IMR-90 (cell line): ENCODE results near the gene CCSER1. TPM values are rescaled to one million over a fixed set of nuclear protein-coding genes. Genes with fewer than 3 reads are reported as not detected.
"Not testable (repeated sequence)": the region's sequence is repeated elsewhere in the genome, so short reads cannot be mapped to it uniquely, and the experiment has no call there.

Experiments
- ATAC-seq: fragments of 200-7000 bp; cut with Tn5 transposase; 2 replicates; pipeline ENCODE4 v1.9.1; 2020; ENCODE audit warnings: low read depth, mild to moderate bottlenecking, moderate library complexity
- BruUV-seq: library from RNA; stranded (reverse); fragments of 400-500 nt; replicated peaks from 2 replicates; lab custom pipeline; 2021; lab: Mats Ljungman, UMichigan
- CTCF ChIA-PET: fragments of 300-600 bp; formaldehyde crosslinking; extraction: SDS; loops from one replicate; lab custom pipeline; 2021; ENCODE audit warnings: antibody characterized with exemption; lab: Yijun Ruan, JAX
- POLR2A ChIA-PET: fragments of 300-600 bp; sonication (Branson Sonifier 250); formaldehyde crosslinking; loops from one replicate; lab custom pipeline; 2022; ENCODE audit warnings: antibody characterized with exemption; ENCODE audit not compliant: unreplicated experiment; lab: Charles Lee
- DNase-seq: peaks from one replicate; pipeline ENCODE4 v3.0.0; 2013
- H2AFZ ChIP-seq: replicated peaks from 2 replicates; pipeline ENCODE3; 2013; ENCODE audit warnings: low read length, mild to moderate bottlenecking; ENCODE audit not compliant: poor library complexity
- H2AK5ac ChIP-seq: 2 replicates; pipeline ENCODE4 v1.6.1; 2013; ENCODE audit warnings: low read depth, low read length, inconsistent platforms
- H2AK9ac ChIP-seq: replicated peaks from 2 replicates; pipeline ENCODE3; 2013; ENCODE audit warnings: mild to moderate bottlenecking, low read depth, low read length, moderate library complexity; ENCODE audit not compliant: poor library complexity
- H2BK120ac ChIP-seq: 2 replicates; pipeline ENCODE4 v1.6.1; 2013; ENCODE audit warnings: low read depth, low read length, inconsistent platforms
- H2BK15ac ChIP-seq: 3 replicates; pipeline ENCODE4 v1.6.1; 2013; ENCODE audit warnings: low read depth, low read length, inconsistent platforms
- H2BK20ac ChIP-seq: 2 replicates; pipeline ENCODE4 v1.6.1; 2013; ENCODE audit warnings: low read depth, mild to moderate bottlenecking, inconsistent platforms, low read length, moderate library complexity
- H2BK5ac ChIP-seq: 2 replicates; pipeline ENCODE4 v1.6.1; 2013; ENCODE audit warnings: mild to moderate bottlenecking, low read depth, low read length, inconsistent platforms; ENCODE audit not compliant: poor library complexity, severe bottlenecking
- H3K14ac ChIP-seq: replicated peaks from 2 replicates; pipeline ENCODE4 v1.6.1; 2013; ENCODE audit warnings: low read depth, low read length, inconsistent platforms
- H3K18ac ChIP-seq: 2 replicates; pipeline ENCODE4 v1.6.1; 2013; ENCODE audit warnings: low read depth, low read length, control low read depth
- H3K23ac ChIP-seq: 2 replicates; pipeline ENCODE4 v1.6.1; 2013; ENCODE audit warnings: low read depth, low read length, inconsistent platforms
- H3K27ac ChIP-seq: 2 replicates; pipeline ENCODE4 v1.5.1; 2013; ENCODE audit warnings: mild to moderate bottlenecking, control low read depth, low read length; ENCODE audit not compliant: insufficient read depth
- H3K27me3 ChIP-seq: 2 replicates; pipeline ENCODE4 v1.6.1; 2013; ENCODE audit warnings: low read length; ENCODE audit not compliant: control insufficient read depth, insufficient read depth
- H3K36me3 ChIP-seq: 2 replicates; pipeline ENCODE4 v1.6.1; 2013; ENCODE audit warnings: low read length, mixed read lengths; ENCODE audit not compliant: control insufficient read depth, insufficient read depth
- H3K4ac ChIP-seq: 2 replicates; pipeline ENCODE4 v1.6.1; 2013; ENCODE audit warnings: low read depth, low read length, inconsistent platforms
- H3K4me1 ChIP-seq: 2 replicates; pipeline ENCODE4 v1.6.1; 2013; ENCODE audit warnings: low read length, mixed read lengths; ENCODE audit not compliant: control insufficient read depth, insufficient read depth
- H3K4me2 ChIP-seq: 2 replicates; pipeline ENCODE4 v1.6.1; 2013; ENCODE audit warnings: low read depth, mild to moderate bottlenecking, control low read depth, low read length, moderate library complexity
- H3K4me3 ChIP-seq: 2 replicates; pipeline ENCODE4 v1.5.1; 2013; ENCODE audit warnings: low read depth, mild to moderate bottlenecking, control low read depth, low read length, moderate library complexity; ENCODE audit not compliant: insufficient read depth
- H3K56ac ChIP-seq: 2 replicates; pipeline ENCODE4 v1.6.1; 2013; ENCODE audit warnings: low read length, inconsistent platforms; ENCODE audit not compliant: insufficient read depth; ENCODE audit errors: extremely low read depth
- H3K79me1 ChIP-seq, 2 experiments: 2 replicates each; pipeline ENCODE4 v1.6.1; 2013; ENCODE audit warnings: low read length in 2 of 2, inconsistent platforms in 1 of 2, low read depth in 1 of 2
- H3K9ac ChIP-seq: 2 replicates; pipeline ENCODE4 v1.6.1; 2013; ENCODE audit warnings: low read depth, low read length, control low read depth
- H3K9me1 ChIP-seq: 2 replicates; pipeline ENCODE4 v1.6.1; 2013; ENCODE audit warnings: low read length, inconsistent platforms; ENCODE audit not compliant: insufficient read depth
- H3K9me3 ChIP-seq: 2 replicates; pipeline ENCODE4 v1.6.1; 2013; ENCODE audit warnings: low read length; ENCODE audit not compliant: control insufficient read depth, insufficient read depth
- H4K20me1 ChIP-seq: 2 replicates; pipeline ENCODE4 v1.6.1; 2013; ENCODE audit warnings: low read length, inconsistent platforms; ENCODE audit not compliant: insufficient read depth
- H4K5ac ChIP-seq: 2 replicates; pipeline ENCODE4 v1.6.1; 2013; ENCODE audit warnings: mild to moderate bottlenecking, low read depth, low read length, control low read depth
- H4K8ac ChIP-seq, 2 experiments: 2 replicates each; pipeline ENCODE4 v1.6.1; 2013; ENCODE audit warnings: low read depth in 2 of 2, low read length in 2 of 2, control low read depth in 1 of 2, inconsistent platforms in 1 of 2
- H4K91ac ChIP-seq: 2 replicates; pipeline ENCODE4 v1.6.1; 2013; ENCODE audit warnings: low read depth, low read length, inconsistent platforms; ENCODE audit not compliant: insufficient read depth
- WGBS, 2 experiments: methylation state at CpG; one replicate each; pipeline versions ENCODE4 v1.1.5 to v1.1.7; 2013; ENCODE audit warnings: missing lambda C conversion rate in 2 of 2; ENCODE audit not compliant: insufficient read length in 1 of 2; ENCODE audit errors: extremely low coverage in 2 of 2; 5-methylcytosine and 5-hydroxymethylcytosine counted together
- dilution Hi-C: fragments of 300-500 bp; cut with HindIII; formaldehyde crosslinking; loops from one replicate; pipeline ENCODE4 v1.14.3; 2018; ENCODE audit warnings: low sequenced_read_pairs; ENCODE audit not compliant: unreplicated experiment
- in situ Hi-C: fragments of 300-500 bp; cut with MboI; formaldehyde crosslinking; loops from 3 replicates; pipeline ENCODE4 v1.14.3; 2019; ENCODE audit warnings: low sequenced_read_pairs, inconsistent platforms, mixed read lengths
- intact Hi-C: fragments of 100-400 bp; cut with micrococcal nuclease; formaldehyde crosslinking; loops from 2 replicates; pipeline ENCODE4 v1.10.0; 2022
- polyA plus RNA-seq, 3 experiments: library from polyadenylated mRNA; depleted of rRNA; stranded (reverse); fragments of >200 nt; gene quantifications; 2 replicates each; pipeline ENCODE4 v1.2.3, GENCODE V29; 2012; ENCODE audit warnings: low replicate concordance in 1 of 3
- total RNA-seq: library from RNA; depleted of rRNA; stranded (reverse); fragments of >200 nt; gene quantifications from 2 replicates; pipeline ENCODE4 v1.2.3, GENCODE V29; 2012

CCSER1 gene
- total and polyA plus RNA-seq, 2 of the 4 experiments (the other 2 are of a cell fraction): not detected

DNA sequence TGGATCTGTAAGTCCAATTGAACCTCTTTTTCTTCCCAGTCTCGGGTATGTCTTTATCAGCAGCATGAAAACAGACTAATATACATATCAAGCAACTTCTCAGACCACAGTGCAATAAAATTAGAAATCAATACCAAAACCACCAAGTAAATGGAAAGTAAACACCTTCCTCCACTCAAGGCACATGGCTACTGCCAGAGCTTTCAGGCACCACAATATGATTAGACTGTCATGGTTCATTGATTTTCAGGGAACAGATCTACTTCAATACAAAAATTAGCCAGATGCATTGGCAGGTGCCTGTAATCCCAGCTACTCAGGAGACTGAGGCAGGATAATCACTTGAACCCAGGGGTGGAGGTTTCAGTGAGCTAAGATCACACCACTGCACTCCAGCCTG, 776.2 kb downstream of the CCSER1 start:
- H3K4me2 ChIP-seq, H3K27me3 ChIP-seq, H2BK20ac ChIP-seq, POLR2A ChIA-PET, in situ Hi-C loops, CTCF ChIA-PET, H3K4ac ChIP-seq, H3K56ac ChIP-seq, H2BK5ac ChIP-seq, intact Hi-C loops, H3K27ac ChIP-seq, H3K79me1 ChIP-seq, H3K9me3 ChIP-seq, H3K23ac ChIP-seq, H2AFZ ChIP-seq, H3K18ac ChIP-seq, H3K4me1 ChIP-seq, dilution Hi-C loops, BruUV-seq, H4K91ac ChIP-seq, H3K9me1 ChIP-seq, H2BK120ac ChIP-seq, DNase-seq, ATAC-seq, H4K8ac ChIP-seq, H2BK15ac ChIP-seq, H3K9ac ChIP-seq, H4K20me1 ChIP-seq, H3K36me3 ChIP-seq, H2AK5ac ChIP-seq, H2AK9ac ChIP-seq, H3K14ac ChIP-seq, H4K5ac ChIP-seq, H3K4me3 ChIP-seq: not testable (repeated sequence)
- WGBS, 2 experiments: no CpG with 5 or more reads among the region's 1 CpG
